Stimulated activated CD4-positive, alpha-beta T cell treated with anti-CD3 and anti-CD28 coated beads, Interleukin-2, amount 100 ng/mL, for 24 hours (primary cell): ENCODE data around the gene DYNC1I1.

Experiments
- DNase-seq, 2 donors: peaks; one replicate each; pipeline ENCODE4 v3.0.0-alpha.2; 2020

DYNC1I1 gene

GRCh38 chr7:96033009-96033598 lies 260.8 kb downstream of the DYNC1I1 start:
- no peak for DNase-seq

GRCh38 chr7:96034940-96035727 lies 262.8 kb downstream of the DYNC1I1 start:
- DNase-seq, result no peak

DNA sequence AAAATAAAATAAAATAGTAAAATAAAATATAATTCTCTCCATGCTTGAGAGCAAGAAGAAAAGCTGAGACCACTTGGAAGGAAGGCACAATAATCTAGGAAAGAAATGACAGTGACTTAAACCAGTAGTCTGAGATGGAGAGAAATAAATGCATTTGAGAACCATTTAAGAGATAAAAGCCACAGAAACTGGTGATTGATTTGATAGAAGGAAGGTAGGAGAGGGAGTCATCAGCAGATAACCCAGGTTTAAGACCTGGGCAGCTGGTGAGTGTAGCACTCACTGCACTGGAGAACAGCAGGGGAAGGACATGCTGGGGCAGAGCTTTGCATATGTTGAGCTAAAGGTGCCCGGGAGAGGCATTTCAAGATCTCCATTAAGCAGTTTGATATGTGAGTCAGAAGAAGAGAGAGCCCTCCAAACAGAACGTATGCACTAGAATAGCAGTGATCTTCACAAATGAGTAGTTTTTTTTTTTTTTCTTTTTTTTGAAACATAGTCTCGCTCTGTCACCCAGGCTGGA lies 268.0 kb downstream of the DYNC1I1 start:
- no peak for DNase-seq

DNA sequence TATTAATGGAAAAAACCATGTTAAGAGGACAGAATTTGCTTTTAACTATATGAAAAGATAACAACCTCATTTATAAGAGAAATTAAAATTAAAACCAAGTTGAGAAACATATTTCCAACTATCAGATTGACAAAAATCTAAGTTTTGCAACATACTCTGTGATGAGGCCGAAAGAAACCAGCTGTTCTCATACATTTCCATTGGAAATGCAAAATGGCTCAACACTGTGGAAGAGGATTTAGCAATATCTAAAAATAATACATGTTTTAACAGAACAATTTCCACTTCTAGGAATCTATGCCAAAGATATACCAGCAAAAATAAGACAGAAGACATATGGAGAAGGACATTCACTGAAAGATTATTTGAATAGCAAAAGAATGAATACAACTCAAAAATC lies 268.8 kb downstream of the DYNC1I1 start:
- no peak for DNase-seq

- DNase-seq, result no peak
Observed at GRCh38 chr7:96045181-96045580, 272.8 kb downstream of the DYNC1I1 start.

GRCh38 chr7:96045919-96046318 lies 273.6 kb downstream of the DYNC1I1 start:
- DNase-seq, result no peak

DNA sequence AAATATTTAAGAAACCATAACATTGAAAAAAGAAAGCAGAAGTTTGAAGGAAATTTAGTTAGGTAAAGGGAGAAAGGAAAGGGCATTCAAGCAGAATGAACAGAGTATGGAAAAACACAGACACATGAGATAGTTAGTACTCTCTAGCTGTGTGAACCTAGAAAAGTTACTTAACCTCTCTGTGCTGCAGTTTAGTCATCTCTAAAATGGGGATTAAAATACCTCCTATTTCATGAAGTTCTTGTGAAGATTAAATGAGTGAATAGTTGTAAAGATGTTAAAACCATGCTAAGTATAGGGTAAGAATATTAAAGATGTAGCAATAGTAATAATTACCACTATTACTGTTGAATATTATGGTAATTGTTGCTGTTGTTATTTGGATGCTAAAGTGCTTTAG lies 279.9 kb downstream of the DYNC1I1 start:
- no peak for DNase-seq

DNA sequence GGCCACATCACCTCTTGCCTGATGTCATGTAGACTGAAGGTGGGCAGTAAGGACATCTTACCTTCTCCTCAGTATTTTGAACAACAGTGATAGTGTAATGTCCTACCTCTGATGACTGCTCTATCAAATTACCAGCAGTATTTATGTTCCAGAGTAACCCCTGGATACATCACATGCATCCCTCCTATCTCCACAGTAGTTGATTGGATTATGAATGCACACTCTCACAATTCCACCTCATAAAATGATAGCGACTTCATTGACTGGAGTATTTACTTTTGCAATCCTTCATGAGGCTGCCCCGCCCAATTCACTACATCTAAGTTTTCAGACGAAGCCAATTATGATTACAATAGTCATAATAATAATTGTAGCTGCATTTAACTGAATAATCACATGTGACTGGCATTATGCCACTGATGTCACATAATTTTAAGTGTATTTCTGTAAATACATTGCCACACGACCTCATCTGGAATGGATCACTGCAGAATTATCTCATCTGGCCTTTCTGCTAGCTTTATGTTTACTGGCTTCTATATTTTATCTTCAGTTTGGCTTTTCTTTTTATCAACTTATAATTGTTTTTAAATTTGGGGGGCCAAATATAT lies 280.6 kb downstream of the DYNC1I1 start:
- DNase-seq, result no peak

- no peak for DNase-seq
Observed at GRCh38 chr7:96055717-96056116, 283.4 kb downstream of the DYNC1I1 start.

GRCh38 chr7:96059075-96059474 lies 286.7 kb downstream of the DYNC1I1 start:
- no peak for DNase-seq

DNA sequence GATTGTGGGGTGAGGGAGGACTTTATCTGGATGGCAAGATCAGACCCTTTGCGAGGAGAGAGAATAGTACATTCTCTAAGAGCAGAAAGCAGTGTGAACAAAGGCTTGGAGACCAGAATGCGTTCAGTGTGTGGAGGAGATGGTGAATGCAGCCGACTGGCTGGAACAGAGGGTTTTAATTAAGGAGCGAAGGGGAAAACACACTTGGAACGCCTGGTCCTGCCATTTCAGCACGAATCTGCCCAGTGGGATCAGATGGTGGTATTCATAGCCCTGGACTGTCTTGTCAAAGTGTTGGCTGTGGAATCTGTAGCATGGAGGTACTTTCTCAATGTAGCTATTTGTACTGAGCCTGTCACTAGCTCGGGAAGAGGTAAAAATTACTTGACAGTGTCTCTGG lies 288.7 kb downstream of the DYNC1I1 start:
- DNase-seq, result no peak

DNA sequence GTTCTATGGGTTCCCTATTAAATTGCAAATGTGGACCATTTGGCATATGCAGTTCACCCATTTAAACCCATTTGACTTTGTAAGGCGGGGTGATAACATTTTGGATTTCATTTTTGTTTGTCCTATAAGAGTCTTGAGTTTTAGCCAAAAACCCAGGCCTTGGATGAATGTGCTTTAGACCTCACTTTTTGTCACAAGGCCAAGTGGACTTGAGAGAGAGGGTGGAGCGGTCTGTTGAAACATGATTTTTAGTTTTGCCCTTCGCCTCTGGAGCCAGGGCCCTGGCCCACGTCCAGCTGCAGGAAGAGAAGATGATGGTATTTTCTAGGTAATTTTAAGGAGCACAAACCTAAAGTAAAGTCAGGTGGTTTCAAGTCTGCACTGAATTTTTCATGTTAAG lies 289.5 kb downstream of the DYNC1I1 start:
- no peak for DNase-seq

- DNase-seq, result no peak
Observed at GRCh38 chr7:96067321-96067720, 295.0 kb downstream of the DYNC1I1 start.

GRCh38 chr7:96069401-96069800 lies 297.0 kb downstream of the DYNC1I1 start:
- DNase-seq, result no peak

DNA sequence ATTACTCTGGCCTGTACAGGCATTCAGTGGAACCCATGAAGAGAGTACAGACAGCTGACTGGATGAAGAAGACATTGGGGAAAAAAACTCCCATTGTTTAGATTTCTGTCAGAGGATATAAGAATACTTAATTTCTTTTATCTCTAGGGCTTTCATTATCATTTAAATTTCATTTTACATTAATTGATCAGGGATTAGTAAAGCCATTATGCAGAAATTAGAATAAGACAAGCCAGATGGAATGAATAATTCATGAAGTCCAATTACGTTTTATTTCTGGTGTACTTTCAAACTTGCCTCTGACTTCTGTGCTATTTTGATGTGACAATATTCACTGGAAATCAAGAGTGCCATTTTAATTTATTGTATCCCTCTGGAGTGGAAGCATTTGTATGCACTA lies 302.5 kb downstream of the DYNC1I1 start:
- DNase-seq, result no peak

- peak; percentile 56 to 61 for DNase-seq
Observed at GRCh38 chr7:96075510-96076349, 303.4 kb downstream of the DYNC1I1 start.

GRCh38 chr7:96076350-96076707 lies 304.0 kb downstream of the DYNC1I1 start:
- no peak for DNase-seq

DNA sequence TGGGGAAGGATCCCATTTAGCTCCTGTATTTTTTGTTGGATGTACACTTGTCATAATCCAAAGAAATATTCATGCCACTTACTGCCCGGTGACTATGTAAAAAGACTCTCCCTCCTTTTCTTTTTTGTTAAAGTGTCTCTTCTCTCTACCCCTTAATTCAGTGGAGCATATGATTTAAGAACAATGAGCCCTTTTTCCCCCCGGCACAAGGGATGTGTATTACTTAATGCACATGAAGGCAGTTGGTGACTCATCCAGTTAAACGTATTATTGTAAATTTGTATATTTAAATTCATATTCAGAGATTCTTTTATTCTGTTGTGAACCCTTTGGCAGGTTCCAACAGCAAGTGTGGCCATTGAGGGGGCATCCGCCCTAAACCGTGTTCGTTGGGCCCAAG lies 307.7 kb downstream of the DYNC1I1 start:
- DNase-seq, result no peak

DNA sequence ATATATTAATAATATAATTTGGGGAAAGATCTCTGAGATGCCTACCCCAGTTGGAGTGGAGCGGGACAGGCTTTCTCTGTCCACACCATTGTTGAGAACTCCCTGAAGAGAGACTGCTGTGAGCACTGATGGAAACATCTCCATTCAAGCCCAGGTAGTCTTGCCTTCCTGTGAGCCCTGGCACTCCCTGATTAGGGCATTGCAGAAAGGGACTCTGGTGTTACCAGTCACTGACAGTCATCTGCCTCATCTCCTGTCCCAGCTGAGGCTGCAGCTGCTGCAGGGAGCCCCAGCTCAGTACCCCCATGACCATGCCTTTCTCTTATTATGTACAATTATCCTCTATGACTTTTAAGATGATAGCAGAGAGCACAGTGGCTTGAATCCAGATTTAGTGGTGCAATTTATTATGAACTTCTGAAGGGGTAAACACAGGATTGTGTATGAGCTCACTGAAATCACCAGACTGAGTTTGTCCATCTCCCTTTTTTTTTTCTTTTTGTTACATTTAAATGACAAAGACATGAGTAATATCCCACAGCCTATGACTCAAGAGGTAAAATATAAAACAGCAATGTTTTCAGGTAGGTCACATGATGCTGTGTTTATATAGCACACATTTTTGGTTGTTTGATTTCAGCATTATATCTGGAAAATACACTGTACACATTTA lies 312.7 kb downstream of the DYNC1I1 start:
- no peak for DNase-seq

- no peak for DNase-seq
Observed at GRCh38 chr7:96085953-96086352, 313.6 kb downstream of the DYNC1I1 start.

DNA sequence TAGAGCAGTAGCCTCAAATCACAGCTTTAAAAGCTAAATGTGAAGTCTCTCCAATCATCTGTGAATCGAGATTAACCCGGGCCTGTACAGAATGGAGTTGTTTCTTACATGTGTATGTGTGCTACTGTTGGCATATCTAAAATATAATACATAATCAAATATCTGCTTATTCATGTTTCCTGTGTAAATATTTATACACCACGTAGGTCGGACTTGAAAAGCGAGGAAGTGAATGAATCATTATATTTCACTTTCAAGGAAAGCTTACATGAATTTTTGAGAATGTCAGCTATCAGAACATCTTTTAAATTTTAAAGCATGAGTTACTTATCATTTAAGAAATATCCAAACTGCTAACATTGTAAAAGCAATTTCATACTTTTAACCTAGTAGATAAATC lies 316.2 kb downstream of the DYNC1I1 start:
- no peak for DNase-seq

DNA sequence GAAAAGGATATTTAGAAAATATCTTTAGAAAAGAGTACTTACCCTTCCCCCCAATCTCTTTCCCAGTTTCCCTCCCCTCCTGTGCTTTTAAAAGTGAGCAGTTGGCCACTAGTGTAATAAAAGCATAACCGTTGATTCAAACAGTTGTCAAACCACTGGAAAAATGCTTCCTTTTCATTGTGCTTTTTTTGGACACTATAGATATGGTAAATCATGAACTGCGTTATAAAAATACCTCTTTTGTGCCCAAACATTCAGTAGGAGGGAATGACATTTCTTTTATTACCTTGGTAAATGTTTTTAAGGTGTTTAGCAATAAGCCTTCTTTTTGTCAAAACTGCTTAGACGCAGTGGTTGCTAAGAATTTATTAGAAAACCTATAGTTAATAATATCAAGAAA lies 317.2 kb downstream of the DYNC1I1 start:
- no peak for DNase-seq

- DNase-seq, result no peak
Observed at GRCh38 chr7:96090756-96091155, 318.4 kb downstream of the DYNC1I1 start.
